Measurements from ENCODE around the gene TTYH1.

The TTYH1 gene

DNA sequence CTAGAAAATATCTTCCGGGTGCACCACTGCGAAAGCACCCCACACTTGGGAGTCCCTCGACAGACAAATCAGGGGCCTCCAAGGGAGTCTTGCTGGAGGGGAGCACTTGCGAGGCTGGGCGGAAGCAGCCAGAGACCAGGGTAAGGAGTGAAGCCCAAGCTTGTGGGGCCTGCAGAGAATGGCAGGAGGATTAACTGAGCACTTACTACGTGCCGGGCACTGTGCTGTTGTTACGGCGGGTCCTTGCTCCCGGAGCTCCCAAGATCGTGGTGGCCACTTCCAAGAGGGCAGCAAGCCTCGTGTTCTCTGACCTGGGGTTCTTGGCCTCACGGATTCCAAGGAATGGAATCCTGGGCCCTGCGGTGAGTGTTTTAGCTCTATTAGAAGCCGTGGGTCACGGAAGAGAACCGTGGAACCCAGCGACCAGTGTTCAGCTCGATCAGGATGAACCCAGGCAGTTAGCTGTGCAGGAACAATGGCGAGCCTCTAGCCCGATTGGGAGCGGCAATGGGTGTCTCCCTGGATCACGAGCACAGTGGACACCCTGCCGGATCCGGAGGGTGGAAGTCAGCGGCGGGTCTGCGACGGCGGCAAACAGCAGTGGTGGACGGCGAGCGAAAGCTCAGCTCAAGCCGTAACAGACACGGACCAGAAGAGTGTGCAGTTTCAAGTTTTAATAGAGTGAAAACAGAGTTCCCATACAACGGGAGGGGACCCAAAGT, 9.6 kb downstream of the TTYH1 start:
- H3K27ac ChIP-seq (ENCODE audit: low read length), result no peak overlapping the region
- peaks cover 46 to 50% of the 10 kb centered on the region in 2 donors for H3K27me3 ChIP-seq (ENCODE audit: control insufficient read depth in 1 of 2, insufficient read depth in 2 of 2, low read length in 2 of 2)
- peaks cover 7% of the 10 kb centered on the region for H3K4me1 ChIP-seq (ENCODE audit: control insufficient read depth, insufficient read depth, low read length)

DNA sequence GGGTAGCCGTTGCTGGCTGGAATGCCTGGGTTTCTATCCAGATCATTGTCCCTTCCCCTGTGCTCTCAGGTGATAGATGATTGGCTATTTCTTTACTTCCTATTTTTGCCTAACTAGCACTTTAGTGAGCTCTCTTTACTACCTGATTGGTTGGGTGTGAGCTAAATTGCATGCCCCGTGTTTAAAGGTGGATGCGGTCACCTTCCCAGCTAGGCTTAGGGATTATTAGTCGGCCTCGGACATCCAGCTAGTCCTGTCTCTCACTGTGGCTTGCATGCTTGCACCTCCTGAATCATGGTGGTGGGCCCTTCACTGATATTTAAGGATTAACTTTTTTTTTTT, 10.1 kb downstream of the TTYH1 start:
- H3K27ac ChIP-seq (ENCODE audit: low read length), result no peak overlapping the region
- H3K36me3 ChIP-seq (ENCODE audit: control insufficient read depth in 2 of 2, insufficient read depth in 2 of 2, low read length in 2 of 2), result no peaks in the 10 kb centered on the region
- no peak overlapping the region for H3K9ac ChIP-seq (ENCODE audit: low read length in 2 of 2)
- H3K9me3 ChIP-seq (ENCODE audit: control insufficient read depth in 2 of 2, low read length in 2 of 2), result no peaks in the 10 kb centered on the region
- H3K4me1 ChIP-seq (ENCODE audit: control insufficient read depth, insufficient read depth, low read length), result peaks cover 8% of the 10 kb centered on the region
- H3K4me3 ChIP-seq (ENCODE audit: low read length in 2 of 2), result no peak overlapping the region
- peaks cover 45 to 50% of the 10 kb centered on the region in 2 donors for H3K27me3 ChIP-seq (ENCODE audit: control insufficient read depth in 1 of 2, insufficient read depth in 2 of 2, low read length in 2 of 2)

More for the DNA sequence above, 9.6 kb downstream of the TTYH1 start:
- Histone ChIP-seq H3K9me3 (ENCODE audit: control insufficient read depth in 2 of 2, low read length in 2 of 2) (no peaks in the 10 kb centered on the region), H3K4me3 (ENCODE audit: low read length in 2 of 2) (no peak overlapping the region), H3K9ac (ENCODE audit: low read length in 2 of 2) (no peak overlapping the region), H3K36me3 (ENCODE audit: control insufficient read depth in 2 of 2, insufficient read depth in 2 of 2, low read length in 2 of 2) (no peaks in the 10 kb centered on the region)

DNA sequence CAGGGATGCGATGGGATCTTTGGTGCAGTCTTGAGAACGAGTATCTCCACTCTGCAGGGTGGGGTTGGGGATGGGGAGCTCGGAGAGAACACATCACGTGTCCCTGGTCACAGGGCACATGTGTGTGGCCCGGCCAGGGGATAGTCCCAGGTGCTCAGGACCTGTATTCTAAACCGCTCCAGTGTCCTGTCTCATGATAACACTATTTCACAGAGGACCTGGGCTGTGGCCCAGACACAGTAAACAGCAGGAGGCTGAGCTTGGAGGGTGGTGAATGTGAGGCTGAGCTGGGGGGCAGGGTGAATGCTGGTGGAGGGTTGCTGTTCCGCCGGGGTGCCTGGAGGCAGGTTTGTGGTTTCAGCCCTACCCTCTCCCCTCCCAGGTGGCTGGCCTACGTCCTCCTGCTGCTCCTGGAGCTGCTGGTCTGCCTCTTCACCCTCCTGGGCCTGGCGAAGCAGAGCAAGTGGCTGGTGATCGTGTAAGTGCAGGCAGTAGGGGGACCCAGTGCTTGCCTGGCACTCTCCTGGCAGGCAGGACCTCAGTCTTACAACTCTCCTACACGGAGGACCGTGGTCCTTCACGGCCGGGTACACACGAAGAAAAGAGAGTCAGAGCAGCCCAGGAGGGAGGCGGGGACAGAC, 11.1 kb downstream of the TTYH1 start:
- Histone ChIP-seq H3K27ac (ENCODE audit: low read length) (no peak overlapping the region), H3K4me3 (ENCODE audit: low read length in 2 of 2) (no peak overlapping the region), H3K9ac (ENCODE audit: low read length in 2 of 2) (no peak overlapping the region), H3K9me3 (ENCODE audit: control insufficient read depth in 2 of 2, low read length in 2 of 2) (no peaks in the 10 kb centered on the region), H3K4me1 (ENCODE audit: control insufficient read depth, insufficient read depth, low read length) (peaks cover 11% of the 10 kb centered on the region), H3K36me3 (ENCODE audit: control insufficient read depth in 2 of 2, insufficient read depth in 2 of 2, low read length in 2 of 2) (no peaks in the 10 kb centered on the region), H3K27me3 (ENCODE audit: control insufficient read depth in 1 of 2, insufficient read depth in 2 of 2, low read length in 2 of 2) (peaks cover 42 to 48% of the 10 kb centered on the region in 2 donors)

DNA sequence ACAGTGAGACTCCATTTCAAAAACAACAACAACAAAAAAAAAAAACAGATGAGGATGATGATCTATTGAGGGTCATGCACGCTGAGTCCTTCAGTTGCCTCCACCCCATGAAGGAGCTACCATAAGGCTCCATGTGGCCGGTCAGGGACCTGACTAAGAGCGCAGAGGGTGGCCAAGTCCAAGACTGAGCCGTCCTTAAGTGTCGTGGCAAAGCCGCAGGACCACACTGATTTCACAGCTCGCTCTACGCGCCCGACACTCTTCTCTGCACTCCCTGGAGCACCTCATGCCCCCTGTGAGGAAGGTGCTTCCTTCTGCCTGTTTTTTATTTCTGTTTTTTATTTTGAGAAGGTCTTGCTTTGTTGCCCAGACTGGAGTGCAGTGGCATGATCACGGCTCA, 12.3 kb downstream of the TTYH1 start:
- Histone ChIP-seq H3K9ac (ENCODE audit: low read length in 2 of 2) (no peak overlapping the region), H3K27ac (ENCODE audit: low read length) (no peak overlapping the region), H3K9me3 (ENCODE audit: control insufficient read depth in 2 of 2, low read length in 2 of 2) (no peaks in the 10 kb centered on the region), H3K4me1 (ENCODE audit: control insufficient read depth, insufficient read depth, low read length) (peaks cover 13% of the 10 kb centered on the region), H3K4me3 (ENCODE audit: low read length in 2 of 2) (no peak overlapping the region), H3K27me3 (ENCODE audit: control insufficient read depth in 1 of 2, insufficient read depth in 2 of 2, low read length in 2 of 2) (peaks cover 43 to 45% of the 10 kb centered on the region in 2 donors), H3K36me3 (ENCODE audit: control insufficient read depth in 2 of 2, insufficient read depth in 2 of 2, low read length in 2 of 2) (no peaks in the 10 kb centered on the region)

DNA sequence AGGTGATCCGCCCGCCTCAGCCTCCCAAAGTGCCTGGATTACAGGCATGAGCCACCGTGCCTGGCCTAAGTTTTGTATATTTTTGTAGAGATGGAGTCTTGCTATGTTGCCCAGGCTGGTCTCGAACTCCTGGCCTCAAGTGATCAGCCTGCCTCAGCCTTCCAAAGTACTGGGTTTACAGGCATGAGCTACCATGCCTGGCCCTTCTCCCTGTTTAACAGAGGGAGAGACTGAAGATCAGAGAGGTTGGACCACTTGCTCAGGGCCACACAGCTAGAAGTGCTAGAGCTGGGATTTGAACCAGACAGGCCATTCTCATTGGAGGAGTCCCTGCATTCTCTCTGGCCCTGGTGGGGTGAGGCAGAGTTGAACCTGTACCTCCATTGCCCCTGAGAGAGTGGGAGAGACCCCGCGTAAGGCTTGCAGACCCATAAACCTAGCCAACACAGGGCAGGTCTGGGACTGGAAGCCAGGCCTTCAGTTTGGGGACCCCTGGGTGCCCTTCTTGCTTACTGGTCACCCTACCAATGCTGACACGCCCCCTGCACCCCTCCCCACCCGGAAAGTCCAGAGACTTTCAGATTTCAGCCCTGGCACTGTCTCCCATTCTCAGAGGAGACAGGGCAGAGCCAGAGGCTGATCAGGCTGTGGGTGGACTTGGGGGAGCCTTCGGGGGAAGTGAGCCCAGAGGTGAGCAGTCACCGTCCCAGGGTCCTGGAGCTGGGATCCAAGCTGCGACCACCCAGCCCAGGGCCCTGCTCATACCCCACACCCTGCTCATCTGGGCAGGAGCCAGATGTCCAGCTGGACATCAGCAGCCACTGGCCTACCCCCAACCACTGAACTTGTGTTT, 13.3 kb downstream of the TTYH1 start:
- Histone ChIP-seq H3K4me3 (ENCODE audit: low read length in 2 of 2) (no peak overlapping the region), H3K9me3 (ENCODE audit: control insufficient read depth in 2 of 2, low read length in 2 of 2) (no peaks in the 10 kb centered on the region), H3K36me3 (ENCODE audit: control insufficient read depth in 2 of 2, insufficient read depth in 2 of 2, low read length in 2 of 2) (no peaks in the 10 kb centered on the region), H3K9ac (ENCODE audit: low read length in 2 of 2) (no peak overlapping the region), H3K27me3 (ENCODE audit: control insufficient read depth in 1 of 2, insufficient read depth in 2 of 2, low read length in 2 of 2) (peaks cover 43 to 51% of the 10 kb centered on the region in 2 donors), H3K27ac (ENCODE audit: low read length) (no peak overlapping the region), H3K4me1 (ENCODE audit: control insufficient read depth, insufficient read depth, low read length) (peaks cover 13% of the 10 kb centered on the region)

DNA sequence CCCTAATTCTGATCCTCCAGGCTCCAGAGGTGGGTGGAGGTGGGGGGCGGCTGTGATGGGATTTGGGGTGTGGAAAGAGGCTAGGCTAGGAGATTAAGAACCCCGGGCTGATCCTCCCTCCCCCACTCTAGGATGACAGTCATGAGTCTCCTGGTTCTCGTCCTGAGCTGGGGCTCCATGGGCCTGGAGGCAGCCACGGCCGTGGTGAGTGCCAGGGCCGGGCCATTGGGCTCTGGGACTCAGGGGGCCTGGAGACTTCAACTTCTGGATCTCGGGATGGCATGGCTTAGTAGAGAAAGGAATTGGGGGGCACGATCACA, 13.9 kb downstream of the TTYH1 start:
- no peaks in the 10 kb centered on the region for H3K36me3 ChIP-seq (ENCODE audit: control insufficient read depth in 2 of 2, insufficient read depth in 2 of 2, low read length in 2 of 2)
- no peak overlapping the region for H3K27ac ChIP-seq (ENCODE audit: low read length)
- H3K4me1 ChIP-seq (ENCODE audit: control insufficient read depth, insufficient read depth, low read length), result peaks cover 13% of the 10 kb centered on the region
- H3K4me3 ChIP-seq (ENCODE audit: low read length in 2 of 2), result no peak overlapping the region
- peaks cover 43 to 57% of the 10 kb centered on the region in 2 donors for H3K27me3 ChIP-seq (ENCODE audit: control insufficient read depth in 1 of 2, insufficient read depth in 2 of 2, low read length in 2 of 2)
- H3K9ac ChIP-seq (ENCODE audit: low read length in 2 of 2), result no peak overlapping the region
- H3K9me3 ChIP-seq (ENCODE audit: control insufficient read depth in 2 of 2, low read length in 2 of 2), result no peaks in the 10 kb centered on the region

DNA sequence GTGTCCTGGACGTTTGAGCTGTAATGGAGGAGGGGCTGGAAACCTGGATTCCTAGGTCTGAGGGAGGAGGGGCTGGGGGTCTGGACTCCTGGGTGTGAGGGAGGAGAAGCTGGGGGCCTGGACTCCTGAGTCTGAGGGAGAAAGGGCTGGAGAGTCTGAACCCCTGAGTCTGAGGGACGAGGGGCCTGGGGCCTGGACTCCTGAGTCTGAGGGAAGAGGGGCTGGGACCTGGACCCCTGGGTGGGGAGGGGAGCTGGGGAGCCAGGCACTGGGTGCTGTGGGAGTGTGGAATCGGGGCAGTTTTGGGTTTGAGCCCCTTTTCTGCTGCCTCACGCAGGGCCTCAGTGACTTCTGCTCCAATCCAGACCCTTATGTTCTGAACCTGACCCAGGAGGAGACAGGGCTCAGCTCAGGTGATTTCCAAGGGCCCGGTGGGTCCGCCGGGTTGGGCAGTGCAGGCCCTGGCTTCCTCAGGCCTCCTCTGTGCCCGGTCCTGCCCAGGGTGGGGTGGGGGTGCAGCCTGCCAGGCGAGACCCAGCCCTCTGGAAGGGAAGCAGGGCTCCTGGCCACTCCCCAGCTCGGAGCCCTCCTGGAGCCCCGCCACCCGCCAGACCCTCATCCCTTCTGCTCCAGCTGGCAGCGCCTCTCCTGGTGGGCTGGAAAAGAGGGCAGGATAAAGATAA, 14.4 kb downstream of the TTYH1 start:
- H3K9ac ChIP-seq (ENCODE audit: low read length in 2 of 2), result no peak overlapping the region
- H3K27me3 ChIP-seq (ENCODE audit: control insufficient read depth in 1 of 2, insufficient read depth in 2 of 2, low read length in 2 of 2), result peaks cover 39 to 59% of the 10 kb centered on the region in 2 donors
- H3K4me1 ChIP-seq (ENCODE audit: control insufficient read depth, insufficient read depth, low read length), result peaks cover 14% of the 10 kb centered on the region
- no peak overlapping the region for H3K27ac ChIP-seq (ENCODE audit: low read length)
- H3K36me3 ChIP-seq (ENCODE audit: control insufficient read depth in 2 of 2, insufficient read depth in 2 of 2, low read length in 2 of 2), result no peaks in the 10 kb centered on the region
- no peaks in the 10 kb centered on the region for H3K9me3 ChIP-seq (ENCODE audit: control insufficient read depth in 2 of 2, low read length in 2 of 2)
- H3K4me3 ChIP-seq (ENCODE audit: low read length in 2 of 2), result no peak overlapping the region

DNA sequence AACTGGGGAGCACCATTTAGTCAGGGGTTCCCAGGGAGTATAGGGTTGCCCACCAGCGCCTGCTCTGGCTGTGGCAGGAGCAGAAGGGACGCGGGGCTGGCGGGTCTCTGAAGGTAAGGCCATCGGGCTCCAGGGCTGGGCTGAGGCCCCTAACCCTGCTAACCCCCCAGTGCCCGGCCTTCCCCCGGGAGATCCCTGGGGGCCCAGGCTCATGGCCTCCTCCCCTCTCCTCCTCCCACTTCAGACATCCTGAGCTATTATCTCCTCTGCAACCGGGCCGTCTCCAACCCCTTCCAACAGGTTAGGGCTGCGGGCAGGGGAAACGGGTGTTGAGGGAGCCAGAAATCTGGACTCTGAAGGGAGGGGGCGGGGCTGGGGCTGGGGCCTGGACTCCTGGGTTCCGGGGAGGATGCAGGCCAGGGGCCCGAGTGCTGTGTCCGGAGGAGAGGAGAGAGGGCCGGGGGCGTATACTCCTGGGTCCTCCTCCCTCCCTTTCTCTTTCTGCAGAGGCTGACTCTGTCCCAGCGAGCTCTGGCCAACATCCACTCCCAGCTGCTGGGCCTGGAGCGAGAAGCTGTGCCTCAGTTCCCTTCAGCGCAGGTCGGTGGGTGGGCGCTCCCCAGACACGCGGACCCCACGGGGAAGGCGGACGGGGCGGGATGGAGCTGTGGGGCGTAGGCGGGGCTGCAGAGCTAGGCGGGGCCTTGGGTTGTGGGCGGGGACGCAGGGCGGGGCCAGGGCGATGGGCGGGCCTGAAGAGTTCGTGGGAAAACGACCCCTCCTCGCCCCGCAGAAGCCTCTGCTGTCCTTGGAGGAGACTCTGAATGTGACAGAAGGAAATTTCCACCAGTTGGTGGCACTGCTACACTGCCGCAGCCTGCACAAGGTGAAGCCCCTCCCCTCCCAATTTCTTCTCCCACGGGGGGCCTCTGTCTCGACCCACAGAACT, 15.3 kb downstream of the TTYH1 start:
- no peaks in the 10 kb centered on the region for H3K9me3 ChIP-seq (ENCODE audit: control insufficient read depth in 2 of 2, low read length in 2 of 2)
- peak overlapping the region in 1 of 2 donors; percentile 64 for H3K4me3 ChIP-seq (ENCODE audit: low read length in 2 of 2)
- no peak overlapping the region for H3K27ac ChIP-seq (ENCODE audit: low read length)
- H3K27me3 ChIP-seq (ENCODE audit: control insufficient read depth in 1 of 2, insufficient read depth in 2 of 2, low read length in 2 of 2), result peaks cover 37 to 59% of the 10 kb centered on the region in 2 donors
- H3K9ac ChIP-seq (ENCODE audit: low read length in 2 of 2), result no peak overlapping the region
- no peaks in the 10 kb centered on the region for H3K36me3 ChIP-seq (ENCODE audit: control insufficient read depth in 2 of 2, insufficient read depth in 2 of 2, low read length in 2 of 2)
- H3K4me1 ChIP-seq (ENCODE audit: control insufficient read depth, insufficient read depth, low read length), result peaks cover 23% of the 10 kb centered on the region

DNA sequence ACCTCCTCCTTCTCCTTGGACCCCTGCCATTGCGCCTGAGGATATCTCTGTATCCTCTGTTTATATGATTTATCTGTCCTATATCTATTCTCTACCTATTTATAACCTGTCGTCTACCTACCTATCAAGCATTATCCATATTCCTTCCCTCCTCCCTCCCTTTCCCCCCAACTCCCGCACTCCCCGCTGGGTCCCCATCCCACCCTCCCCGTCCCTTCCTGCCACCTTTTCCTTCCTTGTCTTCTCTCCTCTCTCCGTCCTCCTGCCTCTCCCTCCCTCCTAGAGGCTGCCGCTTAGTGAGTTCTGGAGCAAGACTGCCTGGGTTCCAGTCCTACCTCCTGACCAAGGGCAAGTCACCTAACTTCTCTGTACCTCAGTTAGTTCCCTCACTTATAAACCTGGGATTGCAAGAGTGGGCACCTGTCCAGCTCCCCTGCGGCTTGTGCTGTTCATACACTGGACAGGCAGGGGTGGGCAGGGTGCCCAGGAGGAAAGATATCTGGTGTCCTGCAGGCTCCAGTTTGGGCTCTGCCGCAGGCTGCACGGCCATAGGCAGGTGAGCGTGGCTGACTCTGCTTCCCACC, 16.1 kb downstream of the TTYH1 start:
- H3K4me3 ChIP-seq (ENCODE audit: low read length in 2 of 2), result peak overlapping the region in 1 of 2 donors; percentile 22
- H3K27me3 ChIP-seq (ENCODE audit: control insufficient read depth in 1 of 2, insufficient read depth in 2 of 2, low read length in 2 of 2), result peaks cover 32 to 54% of the 10 kb centered on the region in 2 donors
- H3K27ac ChIP-seq (ENCODE audit: low read length), result no peak overlapping the region
- no peak overlapping the region for H3K9ac ChIP-seq (ENCODE audit: low read length in 2 of 2)
- no peaks in the 10 kb centered on the region for H3K36me3 ChIP-seq (ENCODE audit: control insufficient read depth in 2 of 2, insufficient read depth in 2 of 2, low read length in 2 of 2)
- H3K9me3 ChIP-seq (ENCODE audit: control insufficient read depth in 2 of 2, low read length in 2 of 2), result no peaks in the 10 kb centered on the region
- peaks cover 30% of the 10 kb centered on the region for H3K4me1 ChIP-seq (ENCODE audit: control insufficient read depth, insufficient read depth, low read length)

Measured in stomach smooth muscle (tissue), 2 donors.